ENCODE results near the gene ALDH1L1. TPM values are rescaled to one million over a fixed set of nuclear protein-coding genes. Genes with fewer than 3 reads are reported as not detected.

The ALDH1L1 gene
- total and polyA plus RNA-seq, 2 of the 4 experiments (the other 2 are of a cell fraction) = not detected

DNA sequence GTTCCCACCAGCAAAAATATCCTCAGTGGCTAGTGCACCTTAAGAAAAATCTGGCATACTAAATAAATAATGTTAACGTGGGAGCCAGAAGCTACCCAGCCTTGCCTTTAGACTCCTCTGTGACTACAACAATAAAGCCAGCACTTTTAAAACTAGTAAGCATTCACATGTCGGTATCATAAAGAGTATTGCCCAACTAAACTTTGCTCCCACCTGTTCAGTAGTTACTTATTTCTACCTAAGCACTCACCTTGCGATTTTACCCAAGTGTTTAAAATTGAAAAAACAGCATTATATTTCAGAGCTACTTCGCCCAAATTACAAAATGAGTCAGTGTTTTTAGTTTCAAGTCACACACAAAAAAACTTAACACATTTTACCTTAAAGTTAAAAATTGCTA is 12.8 kb downstream of the ALDH1L1 start:
- Histone ChIP-seq H2BK120ac (ENCODE audit: low read depth, low read length) (no peak overlapping the region), H3K4ac (ENCODE audit: low read depth, low read length) (no peak overlapping the region), H3K4me3 (ENCODE audit: insufficient read depth, low read depth, low read length) (no peak overlapping the region), H3K14ac (replicated peaks; ENCODE audit: low read depth, low read length) (no peak overlapping the region), H4K5ac (ENCODE audit: low read depth, low read length) (no peak overlapping the region), H3K56ac (ENCODE audit: extremely low read depth, insufficient read depth, low read length) (no peak overlapping the region), H2AK5ac (ENCODE audit: low read depth, low read length) (no peak overlapping the region), H4K91ac (ENCODE audit: insufficient read depth, low read depth, low read length) (no peak overlapping the region), H3K9me1 (ENCODE audit: insufficient read depth, low read length) (no peaks in the 10 kb centered on the region), H3K9me3 (ENCODE audit: control insufficient read depth, insufficient read depth, low read length) (no peaks in the 10 kb centered on the region), H2BK15ac (ENCODE audit: low read depth, low read length) (no peak overlapping the region), H4K8ac (ENCODE audit: low read depth in 2 of 2, low read length in 2 of 2) (no peak overlapping the region), H2BK5ac (ENCODE audit: low read depth, low read length, poor library complexity, severe bottlenecking) (no peak overlapping the region), H4K20me1 (ENCODE audit: insufficient read depth, low read length) (no peaks in the 10 kb centered on the region), H3K79me1 (ENCODE audit: low read depth in 1 of 2, low read length in 2 of 2) (no peaks in the 10 kb centered on the region), H3K4me1 (ENCODE audit: control insufficient read depth, insufficient read depth, low read length) (no peaks in the 10 kb centered on the region), H3K9ac (ENCODE audit: low read depth, low read length) (no peak overlapping the region), H3K23ac (ENCODE audit: low read depth, low read length) (no peak overlapping the region), H2AK9ac (replicated peaks; ENCODE audit: low read depth, low read length, poor library complexity) (no peak overlapping the region), H3K18ac (ENCODE audit: low read depth, low read length) (no peak overlapping the region), H3K27me3 (ENCODE audit: control insufficient read depth, insufficient read depth, low read length) (peaks cover 8% of the 10 kb centered on the region), H2BK20ac (ENCODE audit: low read depth, low read length) (no peak overlapping the region), H3K36me3 (ENCODE audit: control insufficient read depth, insufficient read depth, low read length) (no peaks in the 10 kb centered on the region), H3K27ac (ENCODE audit: insufficient read depth, low read length) (no peak overlapping the region), H2AFZ (replicated peaks; ENCODE audit: low read length, poor library complexity) (no peak overlapping the region), H3K4me2 (ENCODE audit: low read depth, low read length) (no peak overlapping the region)
- ATAC-seq (ENCODE audit: low read depth) (no peak), DNase-seq (no peak)
- ChIA-PET CTCF (no interaction called here), POLR2A (ENCODE audit: unreplicated experiment) (no interaction called here)
- BruUV-seq (replicated peaks) = no TSS peak
- TF ChIP-seq MAZ (IDR thresholded peaks at IDR 0.05; ENCODE audit: borderline replicate concordance, low read depth, low read length) = no peak
- in situ Hi-C loops (cut with MboI; ENCODE audit: low sequenced_read_pairs) = no loop called here
- dilution Hi-C loops (cut with HindIII; ENCODE audit: low sequenced_read_pairs, unreplicated experiment) = no loop called here
- intact Hi-C loops (cut with micrococcal nuclease) = no loop called here
- WGBS, 2 experiments (ENCODE audit: extremely low coverage in 2 of 2, insufficient read length in 1 of 2) = 80% methylated on average over 1 of the region's 4 CpGs; no CpG with 5 or more reads in 1 of the 2 experiments
